H1 (cell line): ENCODE data around the gene NCAPG2. TPM values are rescaled to one million over a fixed set of nuclear protein-coding genes. Genes with fewer than 3 reads are reported as not detected.

ENCODE experiments used
- CTBP2 ChIP-seq: IDR thresholded peaks from 2 replicates; pipeline ENCODE4 v1.7.0; 2011; ENCODE audit warnings: borderline replicate concordance, mild to moderate bottlenecking, moderate library complexity, mixed read lengths, low read length; ENCODE audit not compliant: insufficient read depth, insufficient read length
- KDM1A ChIP-seq: fragments of 200-600, 300-600 bp; sonication (generic); IDR thresholded peaks from 2 replicates; pipeline ENCODE4 v1.7.1; 2016; ENCODE audit warnings: mild to moderate bottlenecking, low read length, borderline replicate concordance
- SIRT6 ChIP-seq: IDR thresholded peaks from one replicate; pipeline ENCODE4 v1.7.1; 2012; ENCODE audit warnings: low read length, inconsistent platforms
- YY1 ChIP-seq: IDR thresholded peaks from 2 replicates; pipeline ENCODE4 v1.6.1; 2011; ENCODE audit warnings: low read depth, mild to moderate bottlenecking, low read length
- polyA plus RNA-seq, 7 experiments: library from polyadenylated mRNA; depleted of rRNA in 3 of 7; stranded (reverse) in 5 of 7; unstranded in 2 of 7; fragments of >200 nt in 5 of 7; fragments of 200-250 nt in 2 of 7; gene quantifications; 1 replicate in 5 of 7; 2 replicates in 1 of 7; 4 replicates in 1 of 7; pipeline versions ENCODE4 v1.2.1 to v1.2.3, GENCODE V29; 2011 to 2013; ENCODE audit warnings: missing spikeins in 2 of 7, mixed read lengths in 2 of 7
- total RNA-seq: library from RNA; stranded (reverse); fragmentation: NEBNext Ultra II Directional; extraction: Animal tissue kit (Norgen Biotek cat#: 25700); gene quantifications from 2 replicates; pipeline ENCODE4 v1.2.1, GENCODE V29; 2021
- TF ChIP-seq, protein P1 (sequence below): IDR thresholded peaks from 2 replicates; pipeline ENCODE4 v1.6.1; 2012; ENCODE audit warnings: inconsistent platforms

The NCAPG2 gene
- total and polyA plus RNA-seq, 2 of the 8 experiments (the other 6 are each of a cell fraction or from before 2014, with no cell fraction given) = 49.9 to 119 TPM

DNA sequence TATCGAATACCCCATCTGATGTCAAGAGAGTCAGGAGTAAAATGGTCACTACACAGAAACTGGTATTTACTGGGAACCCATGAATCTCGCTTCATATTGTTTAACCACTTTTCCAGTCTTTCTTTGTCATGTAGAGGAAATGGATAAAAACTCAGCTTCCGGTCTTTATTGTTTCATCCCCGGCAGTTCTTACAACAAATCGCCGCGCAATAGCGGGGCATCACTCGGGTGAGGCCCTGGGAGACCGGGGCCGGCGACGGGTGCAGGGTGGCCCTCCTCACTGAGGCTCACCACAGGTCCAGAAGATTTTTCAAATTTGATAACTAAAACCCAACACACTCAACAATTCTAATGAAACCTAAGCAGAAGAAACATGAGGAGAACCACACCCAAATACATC, 81.4 kb downstream of the NCAPG2 start (continued):
- TF ChIP-seq KDM1A = no peak
- no peak for TF ChIP-seq YY1
- no peak for TF ChIP-seq CTBP2
- TF ChIP-seq, protein P1, sequence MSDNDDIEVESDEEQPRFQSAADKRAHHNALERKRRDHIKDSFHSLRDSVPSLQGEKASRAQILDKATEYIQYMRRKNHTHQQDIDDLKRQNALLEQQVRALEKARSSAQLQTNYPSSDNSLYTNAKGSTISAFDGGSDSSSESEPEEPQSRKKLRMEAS = no peak
- TF ChIP-seq SIRT6 = no peak
